Suppressor macrophage treated with lipopolysaccharide for 4 hours (primary cell): Measurements from ENCODE around the gene LGI2.

Source experiments
- DNase-seq: peaks from one replicate; pipeline ENCODE4 v3.0.0-alpha.2; 2020

The LGI2 gene

GRCh38 chr4:24956763-24957162 lies 74.0 kb downstream of the LGI2 start:
- DNase-seq, result no peak

GRCh38 chr4:24956091-24956490 lies 74.7 kb downstream of the LGI2 start:
- no peak for DNase-seq

GRCh38 chr4:24952667-24953066 lies 78.1 kb downstream of the LGI2 start:
- DNase-seq, result no peak

- no peak for DNase-seq
These were observed 80.8 kb downstream of the LGI2 start for GRCh38 chr4:24949970-24950369.
